ENCODE measurements around the gene KCNJ5. TPM values are rescaled to one million over a fixed set of nuclear protein-coding genes. Genes with fewer than 3 reads are reported as not detected.
"Not testable (repeated sequence)": the region's sequence is repeated elsewhere in the genome, so short reads cannot be mapped to it uniquely, and the experiment has no call there.

Gene KCNJ5
- polyA plus RNA-seq, 12 donors = 0.39 to 4.3 (median 0.82) TPM; not detected in 2

GRCh38 chr11:128911239-128911638 is 20.1 kb downstream of the KCNJ5 start:
- no peak for DNase-seq

GRCh38 chr11:128911701-128912100 is 20.5 kb downstream of the KCNJ5 start:
- no peak for DNase-seq

- DNase-seq = no peak
Observed at GRCh38 chr11:128913806-128914205, 22.6 kb downstream of the KCNJ5 start.

- no peak for DNase-seq
Observed at GRCh38 chr11:128914216-128915148, 23.3 kb downstream of the KCNJ5 start.

- no peak for DNase-seq
Observed at GRCh38 chr11:128915149-128915521, 24.0 kb downstream of the KCNJ5 start.

- no peak for DNase-seq
Observed at GRCh38 chr11:128916037-128916572, 24.9 kb downstream of the KCNJ5 start.

- no peak for DNase-seq
Observed at GRCh38 chr11:128916681-128917080, 25.5 kb downstream of the KCNJ5 start.

- no peak for DNase-seq
Observed at GRCh38 chr11:128917144-128917724, 26.1 kb downstream of the KCNJ5 start.

GRCh38 chr11:128919216-128919615 is 28.1 kb downstream of the KCNJ5 start:
- DNase-seq = no peak

- not testable (repeated sequence) for DNase-seq
Observed at GRCh38 chr11:128919635-128920034, 28.5 kb downstream of the KCNJ5 start.

GRCh38 chr11:128920666-128921065 is 29.5 kb downstream of the KCNJ5 start:
- no peak for DNase-seq

GRCh38 chr11:128921793-128922192 is 30.6 kb downstream of the KCNJ5 start:
- DNase-seq = no peak

GRCh38 chr11:128924104-128924503 is 32.9 kb downstream of the KCNJ5 start:
- no peak for DNase-seq

- no peak for DNase-seq
Observed at GRCh38 chr11:128924510-128925249, 33.5 kb downstream of the KCNJ5 start.

GRCh38 chr11:128925250-128925600 is 34.1 kb downstream of the KCNJ5 start:
- no peak for DNase-seq

- DNase-seq = no peak
Observed at GRCh38 chr11:128926000-128926399, 34.8 kb downstream of the KCNJ5 start.

GRCh38 chr11:128926437-128927107 is 35.4 kb downstream of the KCNJ5 start:
- DNase-seq = no peak

- DNase-seq = no peak
Observed at GRCh38 chr11:128927108-128927461, 35.9 kb downstream of the KCNJ5 start.

- DNase-seq = no peak
Observed at GRCh38 chr11:128927683-128928336, 36.7 kb downstream of the KCNJ5 start.

GRCh38 chr11:128928400-128928799 is 37.2 kb downstream of the KCNJ5 start:
- no peak for DNase-seq

GRCh38 chr11:128929468-128929867 is 38.3 kb downstream of the KCNJ5 start:
- DNase-seq = no peak
